ENCODE data around the gene RFC1.
"Not testable (repeated sequence)": the region's sequence is repeated elsewhere in the genome, so short reads cannot be mapped to it uniquely, and the experiment has no call there.

The RFC1 gene

GRCh38 chr4:39365360-39365759, 802 bp downstream of the RFC1 start:
- FAIRE-seq (no peak), DNase-seq (ENCODE audit: insufficient read length, low spot score) (no peak)
- TF ChIP-seq CTCF (IDR thresholded peaks at IDR 0.05; ENCODE audit: insufficient read depth, missing control alignments), result no peak

GRCh38 chr4:39363773-39364393, 2.3 kb downstream of the RFC1 start:
- TF ChIP-seq CTCF (IDR thresholded peaks at IDR 0.05; ENCODE audit: insufficient read depth, missing control alignments), result no peak
- no peak for FAIRE-seq

GRCh38 chr4:39362827-39363226, 3.3 kb downstream of the RFC1 start:
- FAIRE-seq (no peak), DNase-seq (ENCODE audit: insufficient read length, low spot score) (no peak)
- no peak for TF ChIP-seq CTCF (IDR thresholded peaks at IDR 0.05; ENCODE audit: insufficient read depth, missing control alignments)

More at GRCh38 chr4:39363773-39364393, 2.3 kb downstream of the RFC1 start:
- DNase-seq (ENCODE audit: insufficient read length, low spot score), result no peak

GRCh38 chr4:39360611-39361010, 5.6 kb downstream of the RFC1 start:
- not testable (repeated sequence) for DNase-seq (ENCODE audit: insufficient read length, low spot score); FAIRE-seq

GRCh38 chr4:39357002-39357401, 9.2 kb downstream of the RFC1 start:
- TF ChIP-seq CTCF (IDR thresholded peaks at IDR 0.05; ENCODE audit: insufficient read depth, missing control alignments), result no peak
- FAIRE-seq (no peak), DNase-seq (ENCODE audit: insufficient read length, low spot score) (no peak)

GRCh38 chr4:39354254-39354552, 12.0 kb downstream of the RFC1 start:
- FAIRE-seq (no peak), DNase-seq (ENCODE audit: insufficient read length, low spot score) (no peak)
- no peak for TF ChIP-seq CTCF (IDR thresholded peaks at IDR 0.05; ENCODE audit: insufficient read depth, missing control alignments)

- FAIRE-seq, result peak; percentile 84
- peak; percentile 33 for DNase-seq (ENCODE audit: insufficient read length, low spot score)
- no peak for TF ChIP-seq CTCF (IDR thresholded peaks at IDR 0.05; ENCODE audit: insufficient read depth, missing control alignments)
These were observed 12.5 kb downstream of the RFC1 start for GRCh38 chr4:39353478-39354253.

GRCh38 chr4:39353149-39353477, 13.0 kb downstream of the RFC1 start:
- DNase-seq (ENCODE audit: insufficient read length, low spot score); FAIRE-seq: not testable (repeated sequence)

Measured in D721Med (cell line).